ENCODE results near the gene PPT1.

DNA sequence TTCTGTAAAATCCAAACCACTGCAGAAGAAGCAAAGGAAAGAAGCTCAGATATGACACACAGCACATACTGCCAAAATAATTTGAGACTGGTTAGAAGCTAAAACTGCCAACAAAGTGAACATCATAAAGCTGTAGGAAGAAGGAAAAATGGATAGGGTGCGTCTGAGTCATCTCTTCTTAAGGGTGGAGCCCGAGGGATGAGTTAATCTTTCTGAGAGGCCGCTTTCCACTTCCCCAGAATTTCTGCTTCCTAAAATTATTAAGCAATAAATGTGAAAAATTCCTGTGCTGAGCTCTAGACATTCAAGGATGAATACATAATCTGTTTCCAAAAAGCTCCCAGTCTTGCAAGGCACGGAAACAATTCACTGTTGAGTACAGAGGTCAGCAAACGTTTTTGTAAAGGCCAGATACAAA lies 20.1 kb downstream of the PPT1 start:
- TF ChIP-seq, protein P1, sequence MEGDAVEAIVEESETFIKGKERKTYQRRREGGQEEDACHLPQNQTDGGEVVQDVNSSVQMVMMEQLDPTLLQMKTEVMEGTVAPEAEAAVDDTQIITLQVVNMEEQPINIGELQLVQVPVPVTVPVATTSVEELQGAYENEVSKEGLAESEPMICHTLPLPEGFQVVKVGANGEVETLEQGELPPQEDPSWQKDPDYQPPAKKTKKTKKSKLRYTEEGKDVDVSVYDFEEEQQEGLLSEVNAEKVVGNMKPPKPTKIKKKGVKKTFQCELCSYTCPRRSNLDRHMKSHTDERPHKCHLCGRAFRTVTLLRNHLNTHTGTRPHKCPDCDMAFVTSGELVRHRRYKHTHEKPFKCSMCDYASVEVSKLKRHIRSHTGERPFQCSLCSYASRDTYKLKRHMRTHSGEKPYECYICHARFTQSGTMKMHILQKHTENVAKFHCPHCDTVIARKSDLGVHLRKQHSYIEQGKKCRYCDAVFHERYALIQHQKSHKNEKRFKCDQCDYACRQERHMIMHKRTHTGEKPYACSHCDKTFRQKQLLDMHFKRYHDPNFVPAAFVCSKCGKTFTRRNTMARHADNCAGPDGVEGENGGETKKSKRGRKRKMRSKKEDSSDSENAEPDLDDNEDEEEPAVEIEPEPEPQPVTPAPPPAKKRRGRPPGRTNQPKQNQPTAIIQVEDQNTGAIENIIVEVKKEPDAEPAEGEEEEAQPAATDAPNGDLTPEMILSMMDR (IDR thresholded peaks at IDR 0.05): no peak
- TF ChIP-seq ZFX (IDR thresholded peaks at IDR 0.05; ENCODE audit: borderline replicate concordance): no peak

Data from 22Rv1 (cell line).